Glutamatergic neuron (in vitro differentiated cells): ENCODE measurements around the gene PRKAG2. TPM values are rescaled to one million over a fixed set of nuclear protein-coding genes. Genes with fewer than 3 reads are reported as not detected.

Experiments used
- DNase-seq: peaks from one replicate; pipeline ENCODE4 v3.0.0; 2022
- H3K27ac Mint-ChIP-seq: one replicate; pipeline ENCODE4 v1.8.0; 2020; ENCODE audit warnings: mild to moderate bottlenecking, mixed read lengths, inconsistent platforms; ENCODE audit not compliant: unreplicated experiment
- H3K27me3 Mint-ChIP-seq: one replicate; pipeline ENCODE4 v1.8.0; 2020; ENCODE audit warnings: mild to moderate bottlenecking, moderate library complexity, mixed read lengths, inconsistent platforms; ENCODE audit not compliant: unreplicated experiment
- H3K36me3 Mint-ChIP-seq: one replicate; pipeline ENCODE4 v1.8.0; 2020; ENCODE audit warnings: mild to moderate bottlenecking, mixed read lengths, inconsistent platforms; ENCODE audit not compliant: unreplicated experiment
- H3K4me1 Mint-ChIP-seq: one replicate; pipeline ENCODE4 v1.8.0; 2020; ENCODE audit warnings: mild to moderate bottlenecking, low read depth, mixed read lengths, inconsistent platforms; ENCODE audit not compliant: unreplicated experiment
- H3K4me3 Mint-ChIP-seq: one replicate; pipeline ENCODE4 v1.8.0; 2020; ENCODE audit warnings: mild to moderate bottlenecking, mixed read lengths, inconsistent platforms; ENCODE audit not compliant: unreplicated experiment
- H3K9me3 Mint-ChIP-seq: one replicate; pipeline ENCODE4 v1.8.0; 2020; ENCODE audit warnings: mild to moderate bottlenecking, moderate library complexity, mixed read lengths, inconsistent platforms; ENCODE audit not compliant: unreplicated experiment
- CTCF ChIP-seq: fragments of 200-600 bp; sonication (generic); IDR thresholded peaks from one replicate; pipeline ENCODE4 v1.5.0; 2021; ENCODE audit not compliant: partially characterized antibody, unreplicated experiment
- total RNA-seq: library from RNA; stranded (reverse); fragmentation: NEBNext Ultra II Directional; extraction: Animal tissue kit (Norgen Biotek cat#: 25700); gene quantifications from one replicate; pipeline ENCODE4 v1.2.1, GENCODE V29; 2021; ENCODE audit not compliant: unreplicated experiment

The PRKAG2 gene
- total RNA-seq, 1 donor from 2014 or later, result 24.7 TPM

- DNase-seq, result no peak
- no peaks in the 10 kb centered on the region for H3K36me3 Mint-ChIP-seq
- TF ChIP-seq CTCF, result no peak
- H3K27ac Mint-ChIP-seq, result no peak overlapping the region
- no peaks in the 10 kb centered on the region for H3K4me1 Mint-ChIP-seq
- H3K27me3 Mint-ChIP-seq, result peaks cover 4% of the 10 kb centered on the region
- peaks cover 11% of the 10 kb centered on the region for H3K9me3 Mint-ChIP-seq
- H3K4me3 Mint-ChIP-seq, result no peak overlapping the region
These were observed 164.8 kb downstream of the PRKAG2 start for GRCh38 chr7:151711906-151712809.

GRCh38 chr7:151711435-151711872 lies 165.5 kb downstream of the PRKAG2 start:
- Mint-ChIP-seq H3K4me1 (peaks cover under 1% of the 10 kb centered on the region), H3K9me3 (peaks cover 9% of the 10 kb centered on the region), H3K27ac (no peak overlapping the region), H3K36me3 (no peaks in the 10 kb centered on the region), H3K27me3 (peaks cover 4% of the 10 kb centered on the region), H3K4me3 (no peak overlapping the region)
- TF ChIP-seq CTCF, result no peak
- no peak for DNase-seq

- no peak overlapping the region for H3K4me3 Mint-ChIP-seq
- H3K27ac Mint-ChIP-seq, result no peak overlapping the region
- peaks cover 4% of the 10 kb centered on the region for H3K27me3 Mint-ChIP-seq
These were observed 166.1 kb downstream of the PRKAG2 start for GRCh38 chr7:151710646-151711434.

GRCh38 chr7:151710121-151710640 lies 166.7 kb downstream of the PRKAG2 start:
- Mint-ChIP-seq H3K9me3 (peaks cover 13% of the 10 kb centered on the region), H3K4me1 (peaks cover 12% of the 10 kb centered on the region), H3K27me3 (peaks cover 7% of the 10 kb centered on the region), H3K36me3 (no peaks in the 10 kb centered on the region), H3K4me3 (no peak overlapping the region), H3K27ac (no peak overlapping the region)
- TF ChIP-seq CTCF, result no peak
- DNase-seq, result no peak

More at GRCh38 chr7:151710646-151711434, 166.1 kb downstream of the PRKAG2 start:
- Mint-ChIP-seq H3K4me1 (peaks cover 6% of the 10 kb centered on the region), H3K36me3 (no peaks in the 10 kb centered on the region), H3K9me3 (peaks cover 9% of the 10 kb centered on the region)
- DNase-seq, result no peak
- no peak for TF ChIP-seq CTCF
